ENCODE data around the gene DDX27.

The DDX27 gene

GRCh38 chr20:49285813-49286494 is 66.7 kb downstream of the DDX27 start:
- no peak for ATAC-seq (replicated peaks)
- no peak for DNase-seq
- Mint-ChIP-seq H3K4me3 (peak overlapping the region in 1 of 2 donors; percentile 49), H3K4me1 (ENCODE audit: low read depth in 2 of 2) (peaks cover 49 to 58% of the 10 kb centered on the region in 2 donors), H3K27me3 (no peaks in the 10 kb centered on the region), H3K36me3 (ENCODE audit: insufficient read depth) (peaks cover 99% of the 10 kb centered on the region), H3K27ac (peak overlapping the region; percentile 55 to 94), H3K9me3 (peaks cover 16 to 49% of the 10 kb centered on the region in 2 donors)

GRCh38 chr20:49286689-49287551 is 67.7 kb downstream of the DDX27 start:
- no peaks in the 10 kb centered on the region for H3K27me3 Mint-ChIP-seq
- H3K36me3 Mint-ChIP-seq (ENCODE audit: insufficient read depth), result peaks cover 96% of the 10 kb centered on the region
- ATAC-seq (replicated peaks) (no peak), DNase-seq (no peak)
- H3K4me3 Mint-ChIP-seq, result peak overlapping the region in 1 of 2 donors; percentile 29
- peaks cover 11 to 42% of the 10 kb centered on the region in 2 donors for H3K9me3 Mint-ChIP-seq
- H3K4me1 Mint-ChIP-seq (ENCODE audit: low read depth in 2 of 2), result peaks cover 46 to 52% of the 10 kb centered on the region in 2 donors
- H3K27ac Mint-ChIP-seq, result peak overlapping the region; percentile 89 to 94

GRCh38 chr20:49287555-49288249 is 68.5 kb downstream of the DDX27 start:
- ATAC-seq (replicated peaks), result no peak
- no peaks in the 10 kb centered on the region for H3K27me3 Mint-ChIP-seq
- peak overlapping the region; percentile 89 to 94 for H3K27ac Mint-ChIP-seq
- H3K4me3 Mint-ChIP-seq, result peak overlapping the region in 1 of 2 donors; percentile 29
- no peak for DNase-seq
- peaks cover 11 to 37% of the 10 kb centered on the region in 2 donors for H3K9me3 Mint-ChIP-seq
- peaks cover 38 to 44% of the 10 kb centered on the region in 2 donors for H3K4me1 Mint-ChIP-seq (ENCODE audit: low read depth in 2 of 2)
- H3K36me3 Mint-ChIP-seq (ENCODE audit: insufficient read depth), result peaks cover 90% of the 10 kb centered on the region

GRCh38 chr20:49288250-49288751 is 69.1 kb downstream of the DDX27 start:
- DNase-seq, result no peak
- Mint-ChIP-seq H3K9me3 (peaks cover 11 to 32% of the 10 kb centered on the region in 2 donors), H3K27ac (no peak overlapping the region), H3K4me1 (ENCODE audit: low read depth in 2 of 2) (peaks cover 32 to 38% of the 10 kb centered on the region in 2 donors), H3K27me3 (no peaks in the 10 kb centered on the region), H3K4me3 (no peak overlapping the region), H3K36me3 (ENCODE audit: insufficient read depth) (peaks cover 84% of the 10 kb centered on the region)
- ATAC-seq (replicated peaks), result no peak

- no peaks in the 10 kb centered on the region for H3K27me3 Mint-ChIP-seq
- no peak overlapping the region for H3K4me3 Mint-ChIP-seq
- no peak overlapping the region for H3K27ac Mint-ChIP-seq
- ATAC-seq (replicated peaks), result no peak
- peaks cover 11 to 25% of the 10 kb centered on the region in 2 donors for H3K9me3 Mint-ChIP-seq
- H3K36me3 Mint-ChIP-seq (ENCODE audit: insufficient read depth), result peaks cover 77% of the 10 kb centered on the region
- H3K4me1 Mint-ChIP-seq (ENCODE audit: low read depth in 2 of 2), result peaks cover 25 to 31% of the 10 kb centered on the region in 2 donors
- DNase-seq, result no peak
These were observed 69.8 kb downstream of the DDX27 start for GRCh38 chr20:49288784-49289696.

- Mint-ChIP-seq H3K9me3 (peaks cover 11 to 17% of the 10 kb centered on the region in 2 donors), H3K4me3 (no peak overlapping the region), H3K36me3 (ENCODE audit: insufficient read depth) (peaks cover 60% of the 10 kb centered on the region), H3K4me1 (ENCODE audit: low read depth in 2 of 2) (peaks cover 14 to 17% of the 10 kb centered on the region in 2 donors), H3K27me3 (no peaks in the 10 kb centered on the region), H3K27ac (peak overlapping the region; percentile 67 to 83)
- no peak for ATAC-seq (replicated peaks)
- no peak for DNase-seq
These were observed 71.5 kb downstream of the DDX27 start for GRCh38 chr20:49290608-49291191.

GRCh38 chr20:49291200-49291599 is 72.0 kb downstream of the DDX27 start:
- ATAC-seq (replicated peaks) (no peak), DNase-seq (no peak)
- Mint-ChIP-seq H3K27ac (peak overlapping the region; percentile 67 to 83), H3K9me3 (peaks cover 11 to 12% of the 10 kb centered on the region in 2 donors), H3K27me3 (no peaks in the 10 kb centered on the region), H3K36me3 (ENCODE audit: insufficient read depth) (peaks cover 55% of the 10 kb centered on the region), H3K4me1 (ENCODE audit: low read depth in 2 of 2) (peaks cover 11 to 14% of the 10 kb centered on the region in 2 donors), H3K4me3 (no peak overlapping the region)

- H3K27ac Mint-ChIP-seq, result no peak overlapping the region
- H3K4me3 Mint-ChIP-seq, result no peak overlapping the region
- peaks cover 9 to 14% of the 10 kb centered on the region in 2 donors for H3K4me1 Mint-ChIP-seq (ENCODE audit: low read depth in 2 of 2)
- ATAC-seq (replicated peaks) (no peak), DNase-seq (no peak)
- H3K27me3 Mint-ChIP-seq, result no peaks in the 10 kb centered on the region
- H3K9me3 Mint-ChIP-seq, result peaks cover 4 to 8% of the 10 kb centered on the region in 2 donors
- H3K36me3 Mint-ChIP-seq (ENCODE audit: insufficient read depth), result peaks cover 47% of the 10 kb centered on the region
These were observed 72.8 kb downstream of the DDX27 start for GRCh38 chr20:49292010-49292409.

GRCh38 chr20:49293122-49293521 is 73.9 kb downstream of the DDX27 start:
- H3K27ac Mint-ChIP-seq, result no peak overlapping the region
- peaks cover 0 to 5% of the 10 kb centered on the region in 2 donors for H3K9me3 Mint-ChIP-seq
- H3K27me3 Mint-ChIP-seq, result no peaks in the 10 kb centered on the region
- peaks cover 37% of the 10 kb centered on the region for H3K36me3 Mint-ChIP-seq (ENCODE audit: insufficient read depth)
- ATAC-seq (replicated peaks) (no peak), DNase-seq (no peak)
- no peak overlapping the region for H3K4me3 Mint-ChIP-seq
- peaks cover 13 to 16% of the 10 kb centered on the region in 2 donors for H3K4me1 Mint-ChIP-seq (ENCODE audit: low read depth in 2 of 2)

Measured in effector memory CD8-positive, alpha-beta T cell (primary cell).